ENCODE results near the gene YJEFN3.

- TF ChIP-seq CTCF (IDR thresholded peaks at IDR 0.05; ENCODE audit: low read length) (no peak), EZH2 (IDR thresholded peaks at IDR 0.05; ENCODE audit: borderline replicate concordance, low read length) (no peak)
Observed at GRCh38 chr19:19561946-19562664, 33.4 kb downstream of the YJEFN3 start.

Measured in OCI-LY1 (cell line).